Activated CD8-positive, alpha-beta T cell treated with anti-CD3 and anti-CD28 coated beads, Interleukin-2, amount 10 ng/mL, durations not matched to agents 7 days and 5 days (primary cell): ENCODE measurements around the gene VCAN. TPM values are rescaled to one million over a fixed set of nuclear protein-coding genes. Genes with fewer than 3 reads are reported as not detected.

Experiments
- ATAC-seq: fragments of 150-1000 bp; cut with Tn5 transposase; one replicate; pipeline ENCODE4 v1.10.0; 2021; ENCODE audit warnings: moderate library complexity
- CTCF ChIA-PET: fragments of 350-600 bp; sonication (Branson Sonifier 250); formaldehyde crosslinking; loops from one replicate; lab custom pipeline; 2021; ENCODE audit warnings: antibody characterized with exemption; lab: Charles Lee
- POLR2A ChIA-PET: fragments of 350-600 bp; sonication (Branson Sonifier 250); formaldehyde crosslinking; loops from one replicate; lab custom pipeline; 2021; ENCODE audit warnings: antibody characterized with exemption; lab: Charles Lee
- DNase-seq: peaks from one replicate; pipeline ENCODE4 v3.0.0-alpha.2; 2020
- H3K27ac Mint-ChIP-seq: one replicate; pipeline ENCODE4 v1.8.0; 2021; ENCODE audit warnings: mild to moderate bottlenecking, mixed read lengths
- H3K27me3 Mint-ChIP-seq: one replicate; pipeline ENCODE4 v1.8.0; 2021; ENCODE audit warnings: low read depth, mixed read lengths
- H3K36me3 Mint-ChIP-seq: one replicate; pipeline ENCODE4 v1.8.0; 2021; ENCODE audit warnings: low read depth, mixed read lengths
- H3K4me1 Mint-ChIP-seq: one replicate; pipeline ENCODE4 v1.8.0; 2021; ENCODE audit warnings: low read depth, mixed read lengths
- H3K4me3 Mint-ChIP-seq: one replicate; pipeline ENCODE4 v1.8.0; 2021; ENCODE audit warnings: mild to moderate bottlenecking, mixed read lengths
- H3K9me3 Mint-ChIP-seq: one replicate; pipeline ENCODE4 v1.8.0; 2022; ENCODE audit warnings: mixed read lengths; ENCODE audit not compliant: insufficient read depth
- total RNA-seq, 2 experiments: library from RNA; stranded (reverse); gene quantifications; one replicate each; pipeline ENCODE4 v1.2.3, GENCODE V29; 2021

Gene VCAN
- total RNA-seq, 2 experiments from 2014 or later = 0.03 to 0.39 TPM

DNA sequence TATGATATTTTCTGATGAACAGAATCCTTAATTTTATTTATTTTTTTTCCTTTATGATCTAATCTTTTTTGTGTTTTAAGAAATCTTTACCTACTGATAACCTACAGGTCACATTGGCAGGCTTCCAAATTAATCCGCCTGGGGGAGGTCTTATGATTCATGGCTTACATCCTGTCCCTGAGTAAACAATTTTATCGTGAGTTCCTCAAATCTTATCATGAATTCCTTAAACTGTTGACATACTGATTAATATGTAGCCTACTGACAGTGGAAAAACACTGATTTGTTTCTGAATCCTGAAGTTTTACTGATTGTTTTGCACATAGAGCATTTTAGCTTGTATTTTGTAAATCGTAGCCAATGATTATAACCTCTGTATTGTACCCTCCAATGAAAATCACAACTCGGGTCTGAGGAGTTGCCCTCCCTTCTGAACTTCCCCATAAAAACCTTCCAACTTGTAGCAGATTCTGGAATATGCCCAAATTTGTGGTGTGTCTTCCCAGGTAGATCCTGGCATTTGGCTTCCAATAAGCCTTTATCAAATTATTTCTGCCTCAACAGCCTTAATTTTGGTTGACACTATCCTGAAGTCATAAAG lies 105.6 kb downstream of the VCAN start:
- H3K27me3 Mint-ChIP-seq = peaks cover 4% of the 10 kb centered on the region
- H3K27ac Mint-ChIP-seq = no peak overlapping the region
- no peak for DNase-seq
- ChIA-PET CTCF (no interaction called here), POLR2A (no interaction called here)
- H3K9me3 Mint-ChIP-seq = no peaks in the 10 kb centered on the region
- H3K4me1 Mint-ChIP-seq = no peaks in the 10 kb centered on the region
- no peak for ATAC-seq
- H3K4me3 Mint-ChIP-seq = no peak overlapping the region
- no peaks in the 10 kb centered on the region for H3K36me3 Mint-ChIP-seq

GRCh38 chr5:83583859-83584258 lies 112.3 kb downstream of the VCAN start:
- no peak for ATAC-seq
- H3K4me3 Mint-ChIP-seq = no peak overlapping the region

DNA sequence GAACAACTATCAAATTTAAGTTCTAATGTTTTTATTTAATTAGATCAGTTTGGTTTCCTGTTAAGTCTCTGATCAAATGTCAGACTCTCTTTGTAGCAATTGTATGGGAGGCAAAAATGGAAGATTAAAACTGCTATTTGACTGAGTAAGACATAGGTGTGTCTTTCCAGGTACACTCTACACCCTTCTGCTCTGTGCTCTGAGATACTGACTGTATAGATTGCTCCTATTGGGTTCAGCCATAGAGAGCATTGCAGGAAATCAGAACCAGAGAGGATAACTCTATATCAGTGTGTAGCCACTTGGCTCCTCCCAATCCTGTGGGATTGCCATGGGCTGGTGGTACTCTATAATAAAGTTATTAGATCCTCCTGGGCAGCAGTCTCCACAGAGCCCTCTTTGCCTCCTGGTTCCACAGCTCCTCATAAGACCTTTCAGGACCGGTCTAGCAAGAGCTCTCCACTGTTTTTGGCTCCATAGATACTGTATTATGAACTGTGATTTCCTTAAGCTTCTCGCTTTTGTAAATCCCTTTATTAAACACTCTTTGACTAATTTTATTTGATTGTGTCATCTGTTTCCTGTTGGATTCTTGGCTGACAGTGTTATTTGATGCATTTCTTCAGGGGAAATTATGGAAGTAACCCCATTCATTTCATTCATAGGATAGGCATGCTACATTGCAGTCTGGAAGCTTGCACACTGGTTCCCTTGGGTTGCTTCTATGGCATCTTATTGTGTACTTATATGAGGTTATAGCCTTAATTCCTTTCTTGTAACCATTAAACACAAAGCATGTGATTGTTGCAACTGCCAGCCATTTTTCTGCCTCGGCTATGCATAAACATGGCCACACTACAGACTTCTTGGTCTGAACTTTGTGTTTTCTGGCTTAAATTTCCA lies 115.6 kb downstream of the VCAN start:
- no peak for ATAC-seq
- H3K27ac Mint-ChIP-seq = no peak overlapping the region
- CTCF ChIA-PET = no interaction called here

More at GRCh38 chr5:83583859-83584258, 112.3 kb downstream of the VCAN start:
- H3K27ac Mint-ChIP-seq = no peak overlapping the region
- no peaks in the 10 kb centered on the region for H3K9me3 Mint-ChIP-seq
- no peak for DNase-seq
- no peaks in the 10 kb centered on the region for H3K36me3 Mint-ChIP-seq
- ChIA-PET CTCF (no interaction called here), POLR2A (no interaction called here)
- H3K4me1 Mint-ChIP-seq = no peaks in the 10 kb centered on the region
- peaks cover 8% of the 10 kb centered on the region for H3K27me3 Mint-ChIP-seq

DNA sequence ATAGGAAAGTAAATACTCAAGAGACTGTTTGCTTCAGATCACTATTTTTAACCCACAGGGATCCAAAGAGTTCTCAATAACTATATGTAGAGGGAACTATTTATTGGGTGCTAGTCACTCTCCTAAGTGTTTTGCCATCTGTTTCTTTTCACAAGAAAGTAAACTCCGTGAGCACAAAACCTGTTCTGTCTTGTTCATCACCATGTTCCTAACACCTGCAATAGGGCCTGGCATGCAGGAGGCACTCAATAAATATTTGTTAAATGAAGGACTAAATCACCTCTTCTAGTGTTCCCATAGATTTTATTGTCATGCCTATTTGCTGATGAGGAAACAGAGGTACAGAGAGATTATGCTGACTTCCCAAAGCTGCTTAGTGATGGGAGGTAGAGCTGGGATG lies 118.2 kb downstream of the VCAN start:
- Mint-ChIP-seq H3K4me3 (no peak overlapping the region), H3K36me3 (no peaks in the 10 kb centered on the region), H3K27me3 (peaks cover 5% of the 10 kb centered on the region), H3K9me3 (no peaks in the 10 kb centered on the region), H3K27ac (no peak overlapping the region), H3K4me1 (no peaks in the 10 kb centered on the region)
- ATAC-seq = no peak
- ChIA-PET POLR2A (no interaction called here), CTCF (no interaction called here)
- no peak for DNase-seq

More for the DNA sequence above, 115.6 kb downstream of the VCAN start:
- H3K4me3 Mint-ChIP-seq = no peak overlapping the region
- no peaks in the 10 kb centered on the region for H3K9me3 Mint-ChIP-seq
- no peaks in the 10 kb centered on the region for H3K36me3 Mint-ChIP-seq
- POLR2A ChIA-PET = no interaction called here
- peaks cover 5% of the 10 kb centered on the region for H3K27me3 Mint-ChIP-seq
- DNase-seq = no peak
- H3K4me1 Mint-ChIP-seq = no peaks in the 10 kb centered on the region

DNA sequence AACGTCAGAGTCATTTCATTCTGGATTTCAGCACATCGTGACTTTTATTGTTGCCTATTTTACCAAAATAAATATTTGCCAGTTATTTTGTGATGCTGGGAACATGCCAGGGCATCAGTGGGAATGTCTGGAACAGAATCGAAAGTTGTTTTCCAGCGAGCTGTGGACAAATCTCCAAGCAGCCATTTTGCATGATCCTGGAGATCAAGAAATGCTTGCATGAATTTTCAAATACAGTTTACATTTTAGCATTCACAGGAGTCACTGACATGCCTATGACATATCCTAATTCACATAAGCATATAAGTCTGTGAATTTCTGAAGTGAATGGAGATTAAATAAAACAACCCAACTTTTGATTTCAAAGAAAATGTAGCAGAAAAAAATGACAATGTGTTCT lies 119.4 kb downstream of the VCAN start:
- CTCF ChIA-PET = no interaction called here
- no peak overlapping the region for H3K4me3 Mint-ChIP-seq
- H3K27me3 Mint-ChIP-seq = peaks cover 5% of the 10 kb centered on the region
- no peaks in the 10 kb centered on the region for H3K36me3 Mint-ChIP-seq
- H3K27ac Mint-ChIP-seq = no peak overlapping the region
- ATAC-seq = no peak
- no peak for DNase-seq
- POLR2A ChIA-PET = no interaction called here
- no peaks in the 10 kb centered on the region for H3K4me1 Mint-ChIP-seq
- H3K9me3 Mint-ChIP-seq = no peaks in the 10 kb centered on the region

- CTCF ChIA-PET = no interaction called here
- no peak for DNase-seq
These were observed 123.7 kb downstream of the VCAN start for GRCh38 chr5:83595217-83595616.

GRCh38 chr5:83608122-83608521 lies 136.6 kb downstream of the VCAN start:
- H3K9me3 Mint-ChIP-seq = no peaks in the 10 kb centered on the region
- ATAC-seq = no peak
- CTCF ChIA-PET = no interaction called here
- H3K4me3 Mint-ChIP-seq = no peak overlapping the region
- H3K4me1 Mint-ChIP-seq = no peaks in the 10 kb centered on the region
- no peak overlapping the region for H3K27ac Mint-ChIP-seq
- no peaks in the 10 kb centered on the region for H3K36me3 Mint-ChIP-seq
- H3K27me3 Mint-ChIP-seq = peaks cover 6% of the 10 kb centered on the region
- POLR2A ChIA-PET = no interaction called here
- DNase-seq = no peak

More at GRCh38 chr5:83595217-83595616, 123.7 kb downstream of the VCAN start:
- Mint-ChIP-seq H3K27me3 (no peaks in the 10 kb centered on the region), H3K4me1 (no peaks in the 10 kb centered on the region), H3K4me3 (no peak overlapping the region), H3K36me3 (no peaks in the 10 kb centered on the region), H3K9me3 (no peaks in the 10 kb centered on the region), H3K27ac (no peak overlapping the region)
- POLR2A ChIA-PET = no interaction called here
- ATAC-seq = no peak

GRCh38 chr5:83614841-83615240 lies 143.3 kb downstream of the VCAN start:
- Mint-ChIP-seq H3K36me3 (no peaks in the 10 kb centered on the region), H3K4me3 (no peak overlapping the region), H3K9me3 (no peaks in the 10 kb centered on the region), H3K27me3 (peaks cover 3% of the 10 kb centered on the region), H3K4me1 (no peaks in the 10 kb centered on the region), H3K27ac (no peak overlapping the region)
- no peak for ATAC-seq
- no peak for DNase-seq
- CTCF ChIA-PET = no interaction called here
- POLR2A ChIA-PET = no interaction called here

GRCh38 chr5:83628360-83628759 lies 156.8 kb downstream of the VCAN start:
- CTCF ChIA-PET = no interaction called here
- H3K9me3 Mint-ChIP-seq = no peaks in the 10 kb centered on the region
- H3K4me1 Mint-ChIP-seq = no peaks in the 10 kb centered on the region
- ATAC-seq (no peak), DNase-seq (no peak)
- POLR2A ChIA-PET = no interaction called here
- no peak overlapping the region for H3K27ac Mint-ChIP-seq
- no peaks in the 10 kb centered on the region for H3K27me3 Mint-ChIP-seq
- H3K36me3 Mint-ChIP-seq = no peaks in the 10 kb centered on the region
- H3K4me3 Mint-ChIP-seq = no peak overlapping the region

Other genes with a start within 250 kb of the VCAN start
- gene HAPLN1, start 249.1 kb downstream of the VCAN start, total RNA-seq = not detected